Hematopoietic multipotent progenitor cell (in vitro differentiated cells): Measurements from ENCODE around the gene RANGAP1. TPM values are rescaled to one million over a fixed set of nuclear protein-coding genes. Genes with fewer than 3 reads are reported as not detected.
"Not testable (repeated sequence)": the region's sequence is repeated elsewhere in the genome, so short reads cannot be mapped to it uniquely, and the experiment has no call there.

ENCODE experiments used
- DNase-seq, 3 donors: peaks; one replicate each; pipeline ENCODE4 v3.0.0-alpha.2; 2011 to 2015; ENCODE audit warnings: low read depth in 2 of 3, low spot score in 2 of 3
- total RNA-seq: library from RNA; depleted of rRNA; stranded (reverse); fragments of >200 nt; gene quantifications from one replicate; pipeline ENCODE4 v1.2.3, GENCODE V29; 2012

RANGAP1 gene
- total RNA-seq, 1 donor, result 36.1 TPM

GRCh38 chr22:41301085-41302020, 15.4 kb upstream of the RANGAP1 start, which contains the start of gene ZC3H7B:
TSS of gene ZC3H7B (plus strand) at chr22:41301525. CDS start at chr22:41320661, 19,136 bp downstream.
- peak; percentile 67 to 86 (median 80) for DNase-seq

- no peak for DNase-seq
Observed at GRCh38 chr22:41300661-41301060, 14.7 kb upstream of the RANGAP1 start.

- DNase-seq, result no peak
Observed at GRCh38 chr22:41296826-41297667, 11.1 kb upstream of the RANGAP1 start.

- not testable (repeated sequence) for DNase-seq
Observed at GRCh38 chr22:41294816-41295215, 8.8 kb upstream of the RANGAP1 start.

- no peak for DNase-seq
Observed at GRCh38 chr22:41290262-41291221, 4.6 kb upstream of the RANGAP1 start.

GRCh38 chr22:41289671-41290070, 3.7 kb upstream of the RANGAP1 start:
- no peak for DNase-seq

- no peak for DNase-seq
Observed at GRCh38 chr22:41288245-41288946, 2.4 kb upstream of the RANGAP1 start.

GRCh38 chr22:41286639-41287091, 678 bp upstream of the RANGAP1 start:
- DNase-seq, result peak in 2 of 3 donors; percentile 70 to 81

- peak; percentile 52 to 78 (median 75) for DNase-seq
Observed at GRCh38 chr22:41285441-41285819, 557 bp downstream of the RANGAP1 start.

GRCh38 chr22:41284465-41284864, 1.5 kb downstream of the RANGAP1 start:
- DNase-seq, result no peak

- no peak for DNase-seq
Observed at GRCh38 chr22:41280854-41281253, 5.1 kb downstream of the RANGAP1 start.

GRCh38 chr22:41280065-41280464, 5.9 kb downstream of the RANGAP1 start:
- no peak for DNase-seq

- DNase-seq, result no peak
Observed at GRCh38 chr22:41274856-41275255, 11.1 kb downstream of the RANGAP1 start.

- no peak for DNase-seq
Observed at GRCh38 chr22:41273128-41273527, 12.9 kb downstream of the RANGAP1 start.

GRCh38 chr22:41271787-41272186, 14.2 kb downstream of the RANGAP1 start:
- no peak for DNase-seq

- no peak for DNase-seq
Observed at GRCh38 chr22:41267958-41268357, 18.0 kb downstream of the RANGAP1 start.

GRCh38 chr22:41264408-41264941, 21.5 kb downstream of the RANGAP1 start:
- no peak for DNase-seq

- DNase-seq, result no peak
Observed at GRCh38 chr22:41263704-41264103, 22.3 kb downstream of the RANGAP1 start.

- no peak for DNase-seq
Observed at GRCh38 chr22:41262250-41262765, 23.7 kb downstream of the RANGAP1 start.
